HG03103 (cell line): ENCODE measurements around the gene PARL.
"Not testable (repeated sequence)": the region's sequence is repeated elsewhere in the genome, so short reads cannot be mapped to it uniquely, and the experiment has no call there.

Experiments
- ATAC-seq: cut with Tn5 transposase; IDR thresholded peaks from one replicate; pipeline ENCODE4 v1.9.1; 2021; ENCODE audit warnings: low read depth; ENCODE audit not compliant: unreplicated experiment

Gene PARL

GRCh38 chr3:183906234-183906921, 21.7 kb upstream of the PARL start:
- no peak for ATAC-seq

GRCh38 chr3:183904833-183905780, 20.4 kb upstream of the PARL start:
- ATAC-seq = no peak

GRCh38 chr3:183898028-183898431, 13.3 kb upstream of the PARL start:
- no peak for ATAC-seq

DNA sequence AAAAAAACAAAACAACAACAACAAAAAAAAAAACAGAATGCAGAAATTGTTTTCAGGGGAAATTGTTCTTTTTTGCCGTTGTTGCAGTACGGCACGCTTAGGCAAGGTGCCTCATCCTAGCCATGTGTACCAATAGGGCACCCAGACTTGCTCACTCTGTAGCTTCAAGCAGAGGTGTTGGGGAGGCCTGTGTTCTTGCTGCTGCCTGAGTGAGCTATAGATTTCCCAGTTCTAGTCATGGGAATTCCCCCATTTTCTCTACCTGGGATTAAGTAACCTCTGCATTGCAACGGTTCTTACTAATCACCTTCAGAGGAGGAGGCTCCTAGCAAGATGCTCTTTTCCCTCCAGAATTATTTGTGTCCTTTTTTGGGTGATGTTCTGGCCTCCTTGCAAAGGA, 12.9 kb upstream of the PARL start:
- no peak for ATAC-seq

DNA sequence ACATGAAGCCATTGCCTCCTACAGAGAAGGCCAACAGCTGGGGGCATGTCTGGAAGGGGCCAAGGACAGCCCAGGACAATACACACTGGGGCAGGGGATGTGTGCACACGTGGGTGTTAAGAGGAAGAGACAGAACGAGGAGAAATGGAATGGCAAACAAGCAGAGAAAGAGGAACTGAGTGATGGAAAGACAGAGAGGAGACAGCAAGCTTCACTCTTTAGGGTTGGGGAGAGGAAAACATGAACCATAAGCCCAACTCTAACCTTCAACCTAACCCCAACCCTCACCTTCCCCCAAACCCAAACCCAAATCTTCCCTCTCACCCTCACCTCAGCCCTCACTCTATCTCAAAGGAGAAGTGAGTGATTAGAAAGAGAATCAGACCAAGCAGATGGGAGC, 11.9 kb upstream of the PARL start:
- no peak for ATAC-seq

- no peak for ATAC-seq
Observed at GRCh38 chr3:183896184-183896583, 11.5 kb upstream of the PARL start.

- ATAC-seq = no peak
Observed at GRCh38 chr3:183895774-183896173, 11.1 kb upstream of the PARL start.

GRCh38 chr3:183895296-183895695, 10.6 kb upstream of the PARL start:
- no peak for ATAC-seq

- ATAC-seq = no peak
Observed at GRCh38 chr3:183892610-183893214, 8.0 kb upstream of the PARL start.

DNA sequence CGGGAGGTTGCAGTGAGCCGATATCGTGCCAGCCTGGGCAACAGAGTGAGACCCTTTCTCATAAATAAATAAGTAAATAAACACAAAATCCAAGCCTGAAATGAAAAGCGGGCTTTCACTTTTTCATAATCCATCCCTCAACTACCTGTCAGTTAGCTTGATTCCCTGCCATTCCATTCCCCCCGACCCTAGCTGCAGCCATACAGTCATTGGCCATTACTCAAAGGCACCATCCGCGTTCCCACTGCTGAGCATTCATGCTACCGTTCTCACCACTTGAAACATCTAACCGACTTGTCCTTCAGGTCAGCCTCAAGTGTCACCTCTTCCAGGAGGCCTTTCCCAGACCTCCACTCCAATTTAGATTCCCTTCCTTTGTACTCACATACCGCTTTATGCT, 1.1 kb upstream of the PARL start:
- ATAC-seq = no peak

- no peak for ATAC-seq
Observed at GRCh38 chr3:183884097-183884426, 618 bp downstream of the PARL start.

- no peak for ATAC-seq
Observed at GRCh38 chr3:183883291-183884096, 1.2 kb downstream of the PARL start.

DNA sequence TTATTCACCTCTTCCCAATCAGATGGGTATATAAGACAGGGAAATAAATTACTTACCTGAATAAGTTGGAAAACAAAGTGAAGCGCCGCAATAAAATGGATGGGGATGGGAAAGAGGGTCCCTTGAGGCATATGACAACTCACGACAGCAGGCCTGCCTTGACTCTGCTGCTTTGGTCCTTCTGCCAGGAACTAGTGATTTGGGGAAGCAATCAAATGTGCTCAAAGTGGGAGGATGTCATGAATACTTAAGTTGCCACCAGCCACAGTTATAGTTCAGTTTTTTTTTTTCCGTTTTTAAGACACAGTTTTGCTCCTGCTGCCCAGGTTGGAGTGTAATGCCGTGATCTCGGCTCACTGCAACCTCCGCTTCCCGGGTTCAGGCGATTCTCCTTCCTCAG, 4.6 kb downstream of the PARL start:
- ATAC-seq = no peak

- ATAC-seq = no peak
Observed at GRCh38 chr3:183879243-183879642, 5.4 kb downstream of the PARL start.

DNA sequence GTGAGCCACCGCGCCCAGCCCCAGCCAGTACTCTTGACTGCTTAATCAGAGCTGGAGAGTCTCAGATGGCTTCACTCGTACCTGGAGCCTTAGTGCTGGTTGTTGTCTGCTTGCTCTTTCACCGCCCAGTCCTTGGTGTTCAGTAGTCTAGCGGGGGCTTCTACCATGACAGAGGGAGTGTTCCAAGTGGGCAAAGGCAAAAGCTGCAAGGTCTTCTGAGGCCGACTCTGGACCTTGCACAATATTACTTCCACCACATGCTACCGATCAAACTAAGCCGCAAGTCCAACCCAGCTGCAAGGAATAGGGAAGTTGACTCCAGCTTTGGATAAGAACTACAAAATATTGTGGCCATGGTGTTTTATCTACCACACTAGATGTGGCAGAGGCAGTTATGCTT, 6.6 kb downstream of the PARL start:
- ATAC-seq = no peak

GRCh38 chr3:183877227-183877626, 7.5 kb downstream of the PARL start:
- ATAC-seq = not testable (repeated sequence)

- no peak for ATAC-seq
Observed at GRCh38 chr3:183875411-183875810, 9.3 kb downstream of the PARL start.

DNA sequence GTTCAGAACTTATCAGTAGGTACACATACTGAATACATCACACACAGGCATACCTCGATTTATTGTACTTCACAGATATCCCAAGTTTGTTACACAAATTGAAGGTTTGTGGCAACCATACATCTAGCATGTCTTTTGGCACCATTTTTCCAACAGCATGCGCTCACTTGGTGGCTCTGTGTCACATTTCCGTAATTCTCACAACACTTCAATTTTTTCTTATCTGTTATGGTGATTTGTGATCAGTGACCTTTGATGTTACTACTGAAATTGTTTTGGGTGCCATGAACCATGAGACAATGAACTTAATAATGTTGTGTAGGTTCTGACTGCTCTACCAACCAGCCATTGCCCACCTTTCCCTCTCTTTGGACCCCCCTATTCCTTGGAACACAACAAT, 10.8 kb downstream of the PARL start:
- no peak for ATAC-seq

GRCh38 chr3:183871541-183871940, 13.1 kb downstream of the PARL start:
- no peak for ATAC-seq

DNA sequence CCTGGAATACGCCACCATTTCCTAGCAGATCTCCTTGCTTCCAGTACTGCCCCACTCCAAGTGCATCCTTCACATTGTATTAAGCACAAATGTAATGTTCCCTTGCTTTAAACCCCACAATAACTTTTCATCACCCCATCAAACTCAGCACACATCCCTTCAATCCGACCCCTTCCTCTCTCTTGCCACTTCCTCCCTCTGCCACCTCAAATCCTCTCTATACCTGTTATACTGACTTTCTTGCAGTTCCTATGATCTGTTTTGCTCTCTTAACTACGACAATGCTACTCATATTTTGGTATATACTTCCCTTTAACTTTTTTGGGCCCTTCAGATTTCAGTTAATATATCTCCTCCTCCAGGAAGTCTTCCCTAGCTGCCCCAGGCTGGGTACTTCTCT, 14.1 kb downstream of the PARL start:
- no peak for ATAC-seq

DNA sequence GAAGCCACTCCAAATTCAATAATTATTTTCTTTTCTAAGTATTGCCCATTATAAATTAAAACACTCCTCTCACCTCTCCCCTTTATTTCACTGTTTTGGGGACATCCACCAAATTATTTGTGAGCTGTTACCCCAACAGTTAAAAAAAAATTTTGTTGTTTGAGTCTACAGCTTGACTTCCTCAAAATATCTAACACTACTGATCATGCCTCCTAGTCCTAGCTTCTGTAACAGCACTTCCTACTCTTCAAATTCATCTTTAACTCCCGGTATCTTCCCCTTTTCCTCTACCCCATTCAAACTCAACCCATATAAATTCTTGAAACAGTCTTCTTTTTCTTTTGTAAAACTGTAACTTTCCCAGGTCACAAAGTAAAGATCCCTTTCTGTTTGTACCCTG, 15.9 kb downstream of the PARL start:
- ATAC-seq = no peak
